IPS-15b (cell line): ENCODE data around the gene CNOT8.

ENCODE experiments used
- H3K27me3 ChIP-seq: one replicate; pipeline ENCODE4 v1.6.1; 2013; ENCODE audit warnings: low read length; ENCODE audit not compliant: control insufficient read depth, insufficient read depth
- H3K36me3 ChIP-seq: one replicate; pipeline ENCODE4 v1.6.1; 2013; ENCODE audit warnings: low read length; ENCODE audit not compliant: control insufficient read depth, insufficient read depth
- H3K4me1 ChIP-seq: one replicate; pipeline ENCODE4 v1.6.1; 2013; ENCODE audit warnings: mild to moderate bottlenecking, low read length; ENCODE audit not compliant: control insufficient read depth, insufficient read depth
- H3K4me3 ChIP-seq: one replicate; pipeline ENCODE4 v1.5.1; 2013; ENCODE audit warnings: low read depth, low read length
- H3K9ac ChIP-seq: one replicate; pipeline ENCODE4 v1.6.1; 2013; ENCODE audit warnings: low read depth, mild to moderate bottlenecking, low read length
- H3K9me3 ChIP-seq: one replicate; pipeline ENCODE4 v1.6.1; 2013; ENCODE audit warnings: mild to moderate bottlenecking, low read length; ENCODE audit not compliant: control insufficient read depth, insufficient read depth

Gene CNOT8

GRCh38 chr5:154858297-154858971 lies at the start of gene CNOT8:
Gene CNOT8 (plus strand): TSS chr5:154858627. CDS start chr5:154863279, 4,652 bp downstream.
- Histone ChIP-seq H3K27me3 (no peaks in the 10 kb centered on the region), H3K36me3 (no peaks in the 10 kb centered on the region), H3K4me3 (peak within 1 kb of the TSS; percentile 98), H3K4me1 (peaks cover 9% of the 10 kb centered on the region), H3K9me3 (no peaks in the 10 kb centered on the region), H3K9ac (peak within 1 kb of the TSS; percentile 87)

- Histone ChIP-seq H3K9me3 (no peaks in the 10 kb centered on the region), H3K4me3 (no peak overlapping the region), H3K9ac (no peak overlapping the region), H3K36me3 (peaks cover 61% of the 10 kb centered on the region), H3K4me1 (no peaks in the 10 kb centered on the region), H3K27me3 (no peaks in the 10 kb centered on the region)
Observed at GRCh38 chr5:154811239-154811638, 47.2 kb upstream of the CNOT8 start.

- Histone ChIP-seq H3K36me3 (peaks cover 60% of the 10 kb centered on the region), H3K4me1 (no peaks in the 10 kb centered on the region), H3K27me3 (no peaks in the 10 kb centered on the region), H3K4me3 (no peak overlapping the region), H3K9me3 (no peaks in the 10 kb centered on the region), H3K9ac (no peak overlapping the region)
Observed at GRCh38 chr5:154811653-154812465, 46.6 kb upstream of the CNOT8 start.

DNA sequence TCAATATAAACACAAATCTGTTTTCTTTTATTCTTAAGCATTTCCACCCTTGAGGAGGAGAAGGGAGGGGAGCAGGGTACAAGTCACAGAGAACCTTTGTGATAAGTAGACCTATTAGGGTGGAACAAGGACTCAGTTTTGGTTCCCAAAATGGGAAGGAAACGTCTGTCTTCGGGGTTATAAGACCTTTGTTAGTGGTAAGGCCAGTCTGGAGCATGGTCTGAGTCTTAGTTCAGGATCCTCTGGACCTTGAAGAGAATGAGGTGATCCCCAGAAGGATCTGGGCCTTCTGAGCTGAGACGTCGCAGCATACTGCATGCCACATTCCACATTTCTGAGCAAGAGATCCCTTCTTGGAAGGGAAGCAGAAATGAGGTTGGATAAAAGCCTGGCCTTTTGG lies 45.3 kb upstream of the CNOT8 start:
- no peaks in the 10 kb centered on the region for H3K27me3 ChIP-seq
- no peak overlapping the region for H3K9ac ChIP-seq
- H3K36me3 ChIP-seq: peaks cover 59% of the 10 kb centered on the region
- no peaks in the 10 kb centered on the region for H3K4me1 ChIP-seq
- no peak overlapping the region for H3K4me3 ChIP-seq
- no peaks in the 10 kb centered on the region for H3K9me3 ChIP-seq

DNA sequence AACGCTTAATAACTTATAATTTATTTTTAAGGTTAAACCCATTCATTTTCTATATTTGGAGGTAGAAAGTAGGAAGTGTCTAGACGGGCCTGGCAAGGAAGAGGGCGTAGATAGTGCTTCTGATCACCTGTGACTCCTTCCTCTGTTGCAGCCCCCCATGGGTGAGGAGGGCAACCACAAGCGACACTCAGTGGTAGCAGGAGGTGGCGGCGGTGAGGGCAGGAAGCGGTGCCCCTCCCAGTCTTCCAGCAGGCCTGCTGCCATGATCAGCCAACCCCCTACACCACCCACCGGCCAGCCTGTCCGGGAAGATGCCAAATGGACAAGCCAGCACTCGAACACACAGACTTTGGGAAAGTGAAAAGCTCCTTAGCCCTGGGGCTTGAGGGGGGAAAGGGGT lies 44.7 kb upstream of the CNOT8 start:
- Histone ChIP-seq H3K9ac (no peak overlapping the region), H3K4me1 (no peaks in the 10 kb centered on the region), H3K27me3 (no peaks in the 10 kb centered on the region), H3K9me3 (no peaks in the 10 kb centered on the region), H3K36me3 (peaks cover 53% of the 10 kb centered on the region), H3K4me3 (no peak overlapping the region)

GRCh38 chr5:154815025-154815424 lies 43.4 kb upstream of the CNOT8 start:
- Histone ChIP-seq H3K36me3 (peaks cover 51% of the 10 kb centered on the region), H3K4me3 (no peak overlapping the region), H3K27me3 (no peaks in the 10 kb centered on the region), H3K9me3 (no peaks in the 10 kb centered on the region), H3K4me1 (no peaks in the 10 kb centered on the region), H3K9ac (no peak overlapping the region)

GRCh38 chr5:154815684-154816247 lies 42.7 kb upstream of the CNOT8 start:
- Histone ChIP-seq H3K4me3 (no peak overlapping the region), H3K9me3 (no peaks in the 10 kb centered on the region), H3K27me3 (no peaks in the 10 kb centered on the region), H3K36me3 (peaks cover 53% of the 10 kb centered on the region), H3K4me1 (no peaks in the 10 kb centered on the region), H3K9ac (no peak overlapping the region)

GRCh38 chr5:154816891-154817492 lies 41.4 kb upstream of the CNOT8 start:
- no peak overlapping the region for H3K4me3 ChIP-seq
- H3K9ac ChIP-seq: no peak overlapping the region
- H3K27me3 ChIP-seq: no peaks in the 10 kb centered on the region
- H3K4me1 ChIP-seq: no peaks in the 10 kb centered on the region
- peaks cover 42% of the 10 kb centered on the region for H3K36me3 ChIP-seq
- H3K9me3 ChIP-seq: no peaks in the 10 kb centered on the region

DNA sequence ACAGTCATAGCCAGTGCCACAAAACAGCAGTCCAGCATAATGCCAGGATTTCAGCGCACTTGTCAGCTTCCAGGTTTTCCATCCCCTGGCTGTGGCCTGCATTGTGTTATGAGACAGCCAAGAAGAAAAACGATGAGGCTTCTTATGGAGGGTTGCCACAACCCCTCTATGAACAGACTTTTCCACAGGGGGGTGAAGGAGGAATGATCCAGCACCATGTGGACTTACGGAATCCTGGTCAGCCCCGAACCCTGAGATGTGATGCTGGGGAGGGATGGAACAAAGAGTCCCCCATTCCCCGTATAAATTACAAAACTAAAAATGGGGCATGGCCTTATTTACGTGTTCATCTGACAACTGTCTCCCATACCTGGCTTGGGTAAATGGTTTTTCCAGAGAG lies 40.6 kb upstream of the CNOT8 start:
- Histone ChIP-seq H3K4me1 (no peaks in the 10 kb centered on the region), H3K27me3 (no peaks in the 10 kb centered on the region), H3K9me3 (no peaks in the 10 kb centered on the region), H3K36me3 (peaks cover 37% of the 10 kb centered on the region), H3K4me3 (no peak overlapping the region), H3K9ac (no peak overlapping the region)

DNA sequence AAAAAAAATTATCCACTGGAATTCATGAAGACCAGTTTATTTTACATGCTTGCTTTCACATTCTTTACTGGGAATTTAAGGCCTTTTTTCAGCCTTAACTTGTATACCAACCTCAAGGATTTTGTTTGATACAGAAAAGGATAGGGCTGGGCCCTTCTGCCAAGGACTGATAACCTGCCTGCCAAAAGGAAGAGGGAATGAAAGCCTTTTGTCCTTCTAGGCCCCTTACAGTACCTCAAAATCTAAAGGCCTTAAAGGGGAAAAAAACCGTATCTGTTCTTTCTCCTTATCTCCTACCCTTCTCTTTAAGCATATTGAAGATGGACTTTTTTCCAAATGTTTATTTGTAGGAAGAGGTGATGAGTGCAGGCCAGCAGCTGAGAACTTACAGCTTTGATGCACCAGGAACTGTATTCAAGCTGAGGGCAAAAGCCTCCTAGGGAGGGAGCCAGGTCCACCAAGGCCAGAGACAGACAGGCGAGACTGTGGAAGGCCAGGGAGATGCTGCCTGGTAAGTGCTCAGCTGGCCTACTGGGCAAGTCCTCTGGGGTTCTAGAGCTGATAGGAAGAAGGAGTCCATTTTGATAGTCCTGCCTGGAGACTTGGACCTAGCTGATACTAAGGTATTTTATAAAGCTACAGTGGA lies 39.8 kb upstream of the CNOT8 start:
- H3K4me3 ChIP-seq: no peak overlapping the region
- no peaks in the 10 kb centered on the region for H3K4me1 ChIP-seq
- H3K9me3 ChIP-seq: no peaks in the 10 kb centered on the region
- H3K36me3 ChIP-seq: peaks cover 35% of the 10 kb centered on the region
- no peak overlapping the region for H3K9ac ChIP-seq
- no peaks in the 10 kb centered on the region for H3K27me3 ChIP-seq

- Histone ChIP-seq H3K4me3 (no peak overlapping the region), H3K9me3 (no peaks in the 10 kb centered on the region), H3K4me1 (no peaks in the 10 kb centered on the region), H3K27me3 (no peaks in the 10 kb centered on the region), H3K9ac (no peak overlapping the region), H3K36me3 (peaks cover 38% of the 10 kb centered on the region)
Observed at GRCh38 chr5:154819546-154819945, 38.9 kb upstream of the CNOT8 start.
